HepG2 (cell line): ENCODE data around the gene ODAPH. TPM values are rescaled to one million over a fixed set of nuclear protein-coding genes. Genes with fewer than 3 reads are reported as not detected.

Experiments used
- ATAC-seq: fragments of 200-7000 bp; cut with Tn5 transposase; 3 replicates; pipeline ENCODE4 v1.9.1; 2020; ENCODE audit warnings: mild to moderate bottlenecking, moderate library complexity
- BruUV-seq: library from RNA; stranded (reverse); fragments of 400-500 nt; replicated peaks from 2 replicates; lab custom pipeline; 2021; lab: Mats Ljungman, UMichigan
- CTCF ChIA-PET: fragments of 300-600 bp; formaldehyde crosslinking; extraction: SDS; loops from one replicate; lab custom pipeline; 2021; ENCODE audit warnings: low total read pairs, inconsistent platforms, low intra/inter-chr PET ratio; lab: Yijun Ruan, JAX
- POLR2A ChIA-PET: fragments of 350-600 bp; sonication (Branson Sonifier 250); formaldehyde crosslinking; loops from one replicate; lab custom pipeline; 2020; ENCODE audit warnings: antibody characterized with exemption, inconsistent platforms; lab: Yijun Ruan, JAX
- DNase-seq: peaks from one replicate; pipeline ENCODE4 v3.0.0-alpha.2; 2015; ENCODE audit warnings: low spot score
- FAIRE-seq: peaks from 3 replicates; lab custom pipeline; 2011; peaks lifted over from hg19 to GRCh38; lab: Jason Lieb, UNC
- H2AFZ ChIP-seq: one replicate; pipeline ENCODE4 v1.6.1; 2011; ENCODE audit warnings: low read length, inconsistent platforms
- H3K27ac ChIP-seq: fragments of 300-600 bp; 3 replicates; pipeline ENCODE4 v1.8.0; 2011; ENCODE audit warnings: mixed run types, mild to moderate bottlenecking, mixed read lengths, low read length, inconsistent platforms; ENCODE audit not compliant: insufficient read depth; ENCODE audit errors: extremely low read length
- H3K27me3 ChIP-seq, 2 experiments: fragments of 200-600 bp in 1 of 2; 2 replicates in 1 of 2; 3 replicates in 1 of 2; pipeline versions ENCODE4 v1.6.0 to v1.8.0; 2011; ENCODE audit warnings: low read length in 2 of 2, mild to moderate bottlenecking in 2 of 2, moderate library complexity in 2 of 2, inconsistent platforms in 1 of 2; ENCODE audit not compliant: insufficient read depth in 2 of 2, control insufficient read depth in 1 of 2
- H3K36me3 ChIP-seq, 2 experiments: fragments of 200-600 bp in 1 of 2; replicated peaks in 1 of 2; 2 replicates in 1 of 2; 3 replicates in 1 of 2; pipeline versions ENCODE4 v1.5.1 to v1.8.0; 2011; ENCODE audit warnings: low read length in 2 of 2, inconsistent platforms in 1 of 2; ENCODE audit not compliant: insufficient read depth in 2 of 2, control insufficient read depth in 1 of 2
- H3K4me1 ChIP-seq: 2 replicates; pipeline ENCODE4 v1.5.1; 2012; ENCODE audit warnings: low read length, inconsistent platforms; ENCODE audit not compliant: insufficient read depth
- H3K4me2 ChIP-seq: 2 replicates; pipeline ENCODE4 v1.6.0; 2011; ENCODE audit warnings: low read depth, low read length, inconsistent platforms
- H3K4me3 ChIP-seq, 3 experiments: fragments of 200-600 bp in 1 of 3; sonication (generic), shearing (Covaris generic) in 1 of 3; replicated peaks in 1 of 3; 2 replicates each; pipeline ENCODE4 v1.5.1; 2011 to 2016; ENCODE audit warnings: low read length in 3 of 3, inconsistent platforms in 2 of 3, low read depth in 2 of 3, mild to moderate bottlenecking in 2 of 3, control low read depth in 1 of 3, mixed read lengths in 1 of 3; ENCODE audit not compliant: insufficient read depth in 1 of 3
- H3K79me2 ChIP-seq: one replicate; pipeline ENCODE4 v1.6.1; 2011; ENCODE audit warnings: low read length, inconsistent platforms; ENCODE audit not compliant: insufficient read depth
- H3K9ac ChIP-seq: 2 replicates; pipeline ENCODE4 v1.6.0; 2011; ENCODE audit warnings: mild to moderate bottlenecking, low read depth, low read length, inconsistent platforms; ENCODE audit not compliant: insufficient read depth
- H3K9me3 ChIP-seq: 2 replicates; pipeline ENCODE4 v1.5.1; 2012; ENCODE audit warnings: mild to moderate bottlenecking, low read length
- H4K20me1 ChIP-seq: 2 replicates; pipeline ENCODE4 v1.6.0; 2011; ENCODE audit warnings: inconsistent platforms, mild to moderate bottlenecking, low read length, moderate library complexity; ENCODE audit not compliant: insufficient read depth
- ARNT ChIP-seq: fragments of 450-650 bp; IDR thresholded peaks from 2 replicates; pipeline ENCODE4 v1.6.1; 2017
- HNRNPK ChIP-seq: fragments of 200-400 bp; formaldehyde crosslinking; IDR thresholded peaks from 2 replicates; pipeline ENCODE4 v1.6.1; 2018; ENCODE audit warnings: low read length, low read depth, moderate library complexity, mild to moderate bottlenecking; ENCODE audit not compliant: poor library complexity, severe bottlenecking
- LCORL ChIP-seq, 2 experiments: fragments of 450-650 bp in 1 of 2; sonication (generic) in 1 of 2; formaldehyde crosslinking in 1 of 2; IDR thresholded peaks; 2 replicates each; pipeline versions ENCODE4 v1.5.0 to v1.6.1; 2017 to 2020; ENCODE audit warnings: antibody characterized with exemption in 1 of 2, missing genetic modification reagents in 1 of 2
- NR2F2 ChIP-seq: IDR thresholded peaks from 2 replicates; pipeline ENCODE4 v1.6.1; 2012; ENCODE audit warnings: low read depth, inconsistent platforms, borderline replicate concordance
- PHB2 ChIP-seq: fragments of 450-650 bp; IDR thresholded peaks from 2 replicates; pipeline ENCODE4 v1.6.1; 2018; ENCODE audit not compliant: partially characterized antibody
- PITX1 ChIP-seq: sonication (generic); formaldehyde crosslinking; IDR thresholded peaks from 2 replicates; pipeline ENCODE4 v1.5.1; 2020; ENCODE audit warnings: mild to moderate bottlenecking, missing genetic modification reagents
- SPEN ChIP-seq: sonication (generic); formaldehyde crosslinking; IDR thresholded peaks from 2 replicates; pipeline ENCODE4 v1.5.1; 2020; ENCODE audit warnings: low read depth, mild to moderate bottlenecking, missing genetic modification reagents
- ZNF20 ChIP-seq: sonication (generic); formaldehyde crosslinking; IDR thresholded peaks from 2 replicates; pipeline ENCODE4 v1.4.0; 2020; ENCODE audit warnings: mild to moderate bottlenecking, moderate library complexity, missing genetic modification reagents
- ZNF296 ChIP-seq: sonication (generic); formaldehyde crosslinking; conservative IDR thresholded peaks from 2 replicates; pipeline ENCODE4 v1.5.0; 2020; ENCODE audit warnings: mild to moderate bottlenecking, missing genetic modification reagents
- ZNF335 ChIP-seq: sonication (generic); formaldehyde crosslinking; IDR thresholded peaks from 2 replicates; pipeline ENCODE4 v1.4.0; 2020; ENCODE audit warnings: missing genetic modification reagents
- ZNF83 ChIP-seq: sonication (generic); formaldehyde crosslinking; IDR thresholded peaks from 2 replicates; pipeline ENCODE4 v1.4.0; 2020; ENCODE audit warnings: missing genetic modification reagents, mild to moderate bottlenecking, borderline replicate concordance
- ZNF883 ChIP-seq: sonication (generic); formaldehyde crosslinking; IDR thresholded peaks from 2 replicates; pipeline ENCODE4 v1.5.1; 2020; ENCODE audit warnings: mild to moderate bottlenecking, missing genetic modification reagents; ENCODE audit errors: not compliant biosample characterization
- WGBS: methylation state at CpG from one replicate; pipeline ENCODE4 v1.1.6; 2017; ENCODE audit warnings: low lambda C conversion rate; 5-methylcytosine and 5-hydroxymethylcytosine counted together
- in situ Hi-C: cut with HindIII; loops from 2 replicates; pipeline ENCODE4 v1.10.0; 2017; ENCODE audit warnings: low pct_unique_long_range_greater_than_20kb; ENCODE audit not compliant: extremely low pct_ligation_motif_present
- intact Hi-C: fragments of 100-400 bp; cut with micrococcal nuclease; formaldehyde crosslinking; loops from one replicate; pipeline ENCODE4 v1.10.0; 2022; ENCODE audit not compliant: unreplicated experiment
- polyA plus RNA-seq, 8 experiments: library from polyadenylated mRNA; depleted of rRNA in 3 of 8; stranded (reverse) in 7 of 8; unstranded in 1 of 8; fragments of >200 nt; fragmentation: Illumina TruSeq in 4 of 8; extraction: Trizol in 4 of 8; gene quantifications; 2 replicates each; pipeline versions ENCODE4 v1.2.1 to v1.2.3, GENCODE V29; 2011 to 2016; ENCODE audit warnings: low read depth in 4 of 8, missing spikeins in 1 of 8, mixed read lengths in 1 of 8; ENCODE audit not compliant: insufficient read depth in 1 of 8
- total RNA-seq, 5 experiments: library from RNA; depleted of rRNA; stranded (reverse); fragments of >200 nt; fragmentation: Illumina TruSeq; extraction: Trizol; gene quantifications; 2 replicates each; pipeline ENCODE4 v1.2.3, GENCODE V29; 2016; ENCODE audit warnings: low read depth in 1 of 5
- TF ChIP-seq, protein P1 (sequence below): sonication (generic); formaldehyde crosslinking; IDR thresholded peaks from 2 replicates; pipeline ENCODE4 v1.4.0; 2020; ENCODE audit warnings: missing genetic modification reagents
- TF ChIP-seq, protein P2 (sequence below): sonication (generic); IDR thresholded peaks from 2 replicates; pipeline ENCODE4 v1.6.1; 2016; ENCODE audit warnings: low read depth, borderline replicate concordance
- TF ChIP-seq, protein P3 (sequence below): sonication (generic); formaldehyde crosslinking; conservative IDR thresholded peaks from 2 replicates; pipeline ENCODE4 v1.8.1; 2023; ENCODE audit warnings: missing genetic modification reagents
- TF ChIP-seq, protein P4 (sequence below): sonication (generic); formaldehyde crosslinking; IDR thresholded peaks from 2 replicates; pipeline ENCODE4 v1.4.0; 2020; ENCODE audit warnings: missing genetic modification reagents

ODAPH gene
- total and polyA plus RNA-seq, 2 of the 13 experiments (the other 11 are each of a cell fraction or from before 2014, with no cell fraction given) = 0.50 TPM; not detected in 1

DNA sequence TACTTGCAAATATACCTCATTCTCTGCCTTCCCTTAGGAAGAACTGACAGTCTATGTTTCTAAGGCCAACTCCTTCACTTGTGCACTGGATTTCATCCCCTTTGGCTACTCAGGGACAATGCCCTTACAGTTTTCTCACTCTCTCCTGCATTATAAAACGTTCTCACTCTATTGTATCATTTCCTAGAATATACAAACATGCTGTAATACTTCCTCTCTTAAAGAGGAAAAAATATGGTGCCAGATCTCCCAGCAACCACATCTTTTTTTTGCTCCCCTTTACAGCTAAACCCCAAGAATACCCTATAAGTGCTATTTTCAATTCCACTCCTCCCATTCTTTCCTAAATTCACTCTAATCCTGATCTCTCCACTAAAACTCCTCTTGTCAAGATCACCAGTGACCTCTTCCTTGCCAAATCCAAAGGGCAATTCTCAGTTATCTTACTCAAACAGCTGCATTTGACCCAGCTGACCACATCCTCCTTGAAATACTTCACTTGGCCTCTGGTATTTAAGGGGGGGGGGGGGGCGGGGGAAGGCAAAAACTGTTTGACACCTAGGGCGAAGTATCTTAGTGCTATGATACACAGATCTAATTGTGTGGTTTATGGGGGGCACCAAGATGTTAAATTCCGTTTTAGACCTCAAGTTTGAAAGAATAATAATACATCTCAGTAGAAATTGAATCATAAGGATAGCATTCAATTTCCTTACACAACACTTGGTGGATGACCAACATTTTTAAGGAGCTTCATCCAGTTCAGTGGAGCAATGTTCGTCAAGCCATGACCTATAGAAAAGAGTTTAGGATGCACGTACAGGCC is 43.3 kb upstream of the ODAPH start:
- H3K36me3 ChIP-seq = peaks cover 0 to 6% of the 10 kb centered on the region in 2 experiments; a peak in 4 of 5 replicates
- in situ Hi-C loops (no loop called here), intact Hi-C loops (no loop called here)
- H3K27ac ChIP-seq = peak overlapping the region; percentile 77
- no TSS peak for BruUV-seq
- peak overlapping the region; percentile 85 for H3K4me2 ChIP-seq
- no peaks in the 10 kb centered on the region for H3K9me3 ChIP-seq
- H3K79me2 ChIP-seq = peaks cover 62% of the 10 kb centered on the region
- peak overlapping the region; percentile 81 to 98 (median 89); a peak in 5 of 6 replicates for H3K4me3 ChIP-seq
- no peaks in the 10 kb centered on the region; a peak in 1 of 5 replicates for H3K27me3 ChIP-seq
- peak overlapping the region; percentile 88 for H3K9ac ChIP-seq
- no peaks in the 10 kb centered on the region for H4K20me1 ChIP-seq
- ChIA-PET CTCF (no interaction called here), POLR2A (interaction anchor here (1.1 to 2.8 kb wide), 3 partner anchors 13 to 212 kb away, joined by 4 to 19 read pairs (median 10); partner anchors contain the start of gene USO1)
- no peak for FAIRE-seq
- peaks cover 53% of the 10 kb centered on the region for H3K4me1 ChIP-seq
- peak; percentile 24 for DNase-seq
- no peak overlapping the region for H2AFZ ChIP-seq
- 43% methylated on average over 6 of the region's 6 CpGs for WGBS
- no peak for ATAC-seq
- TF ChIP-seq, protein P1, sequence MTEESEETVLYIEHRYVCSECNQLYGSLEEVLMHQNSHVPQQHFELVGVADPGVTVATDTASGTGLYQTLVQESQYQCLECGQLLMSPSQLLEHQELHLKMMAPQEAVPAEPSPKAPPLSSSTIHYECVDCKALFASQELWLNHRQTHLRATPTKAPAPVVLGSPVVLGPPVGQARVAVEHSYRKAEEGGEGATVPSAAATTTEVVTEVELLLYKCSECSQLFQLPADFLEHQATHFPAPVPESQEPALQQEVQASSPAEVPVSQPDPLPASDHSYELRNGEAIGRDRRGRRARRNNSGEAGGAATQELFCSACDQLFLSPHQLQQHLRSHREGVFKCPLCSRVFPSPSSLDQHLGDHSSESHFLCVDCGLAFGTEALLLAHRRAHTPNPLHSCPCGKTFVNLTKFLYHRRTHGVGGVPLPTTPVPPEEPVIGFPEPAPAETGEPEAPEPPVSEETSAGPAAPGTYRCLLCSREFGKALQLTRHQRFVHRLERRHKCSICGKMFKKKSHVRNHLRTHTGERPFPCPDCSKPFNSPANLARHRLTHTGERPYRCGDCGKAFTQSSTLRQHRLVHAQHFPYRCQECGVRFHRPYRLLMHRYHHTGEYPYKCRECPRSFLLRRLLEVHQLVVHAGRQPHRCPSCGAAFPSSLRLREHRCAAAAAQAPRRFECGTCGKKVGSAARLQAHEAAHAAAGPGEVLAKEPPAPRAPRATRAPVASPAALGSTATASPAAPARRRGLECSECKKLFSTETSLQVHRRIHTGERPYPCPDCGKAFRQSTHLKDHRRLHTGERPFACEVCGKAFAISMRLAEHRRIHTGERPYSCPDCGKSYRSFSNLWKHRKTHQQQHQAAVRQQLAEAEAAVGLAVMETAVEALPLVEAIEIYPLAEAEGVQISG = no peak
- no peak for TF ChIP-seq ZNF20 (CRISPR knock-in tag)
- no peak for TF ChIP-seq ZNF883
- TF ChIP-seq HNRNPK = no peak
- TF ChIP-seq ARNT = no peak
- TF ChIP-seq PHB2 = no peak
- TF ChIP-seq ZNF83 (CRISPR knock-in tag) = no peak
- TF ChIP-seq ZNF335 = no peak
- TF ChIP-seq SPEN = no peak
- TF ChIP-seq, protein P2, sequence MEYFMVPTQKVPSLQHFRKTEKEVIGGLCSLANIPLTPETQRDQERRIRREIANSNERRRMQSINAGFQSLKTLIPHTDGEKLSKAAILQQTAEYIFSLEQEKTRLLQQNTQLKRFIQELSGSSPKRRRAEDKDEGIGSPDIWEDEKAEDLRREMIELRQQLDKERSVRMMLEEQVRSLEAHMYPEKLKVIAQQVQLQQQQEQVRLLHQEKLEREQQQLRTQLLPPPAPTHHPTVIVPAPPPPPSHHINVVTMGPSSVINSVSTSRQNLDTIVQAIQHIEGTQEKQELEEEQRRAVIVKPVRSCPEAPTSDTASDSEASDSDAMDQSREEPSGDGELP = peak; percentile 65; the same call in 1 of the 2 replicates
- no peak for TF ChIP-seq LCORL (IDR thresholded peaks at IDR 0.05)
- no peak for TF ChIP-seq LCORL (CRISPR knock-in tag; IDR thresholded peaks at IDR 0.05)
- TF ChIP-seq, protein P3, sequence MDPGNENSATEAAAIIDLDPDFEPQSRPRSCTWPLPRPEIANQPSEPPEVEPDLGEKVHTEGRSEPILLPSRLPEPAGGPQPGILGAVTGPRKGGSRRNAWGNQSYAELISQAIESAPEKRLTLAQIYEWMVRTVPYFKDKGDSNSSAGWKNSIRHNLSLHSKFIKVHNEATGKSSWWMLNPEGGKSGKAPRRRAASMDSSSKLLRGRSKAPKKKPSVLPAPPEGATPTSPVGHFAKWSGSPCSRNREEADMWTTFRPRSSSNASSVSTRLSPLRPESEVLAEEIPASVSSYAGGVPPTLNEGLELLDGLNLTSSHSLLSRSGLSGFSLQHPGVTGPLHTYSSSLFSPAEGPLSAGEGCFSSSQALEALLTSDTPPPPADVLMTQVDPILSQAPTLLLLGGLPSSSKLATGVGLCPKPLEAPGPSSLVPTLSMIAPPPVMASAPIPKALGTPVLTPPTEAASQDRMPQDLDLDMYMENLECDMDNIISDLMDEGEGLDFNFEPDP = no peak
- peak; percentile 52; the same call in 1 of the 2 replicates for TF ChIP-seq NR2F2
- no peak for TF ChIP-seq ZNF296 (CRISPR knock-in tag)
- TF ChIP-seq, protein P4, sequence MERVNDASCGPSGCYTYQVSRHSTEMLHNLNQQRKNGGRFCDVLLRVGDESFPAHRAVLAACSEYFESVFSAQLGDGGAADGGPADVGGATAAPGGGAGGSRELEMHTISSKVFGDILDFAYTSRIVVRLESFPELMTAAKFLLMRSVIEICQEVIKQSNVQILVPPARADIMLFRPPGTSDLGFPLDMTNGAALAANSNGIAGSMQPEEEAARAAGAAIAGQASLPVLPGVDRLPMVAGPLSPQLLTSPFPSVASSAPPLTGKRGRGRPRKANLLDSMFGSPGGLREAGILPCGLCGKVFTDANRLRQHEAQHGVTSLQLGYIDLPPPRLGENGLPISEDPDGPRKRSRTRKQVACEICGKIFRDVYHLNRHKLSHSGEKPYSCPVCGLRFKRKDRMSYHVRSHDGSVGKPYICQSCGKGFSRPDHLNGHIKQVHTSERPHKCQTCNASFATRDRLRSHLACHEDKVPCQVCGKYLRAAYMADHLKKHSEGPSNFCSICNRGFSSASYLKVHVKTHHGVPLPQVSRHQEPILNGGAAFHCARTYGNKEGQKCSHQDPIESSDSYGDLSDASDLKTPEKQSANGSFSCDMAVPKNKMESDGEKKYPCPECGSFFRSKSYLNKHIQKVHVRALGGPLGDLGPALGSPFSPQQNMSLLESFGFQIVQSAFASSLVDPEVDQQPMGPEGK (CRISPR knock-in tag) = peak; percentile 17; the same call in 1 of the 2 replicates
- TF ChIP-seq PITX1 = no peak
